Neural crest cell (in vitro differentiated cells): Measurements from ENCODE around the gene FER. TPM values are rescaled to one million over a fixed set of nuclear protein-coding genes. Genes with fewer than 3 reads are reported as not detected.
"Not testable (repeated sequence)": the region's sequence is repeated elsewhere in the genome, so short reads cannot be mapped to it uniquely, and the experiment has no call there.

ENCODE experiments used
- DNase-seq: peaks from one replicate; pipeline ENCODE4 v3.0.0; 2021; ENCODE audit warnings: low read depth, mixed read lengths, low spot score
- H3K27ac Mint-ChIP-seq: one replicate; pipeline ENCODE4 v1.8.0; 2021; ENCODE audit warnings: mild to moderate bottlenecking, mixed read lengths; ENCODE audit not compliant: unreplicated experiment
- H3K27me3 Mint-ChIP-seq: 2 replicates; pipeline ENCODE4 v1.8.0; 2021; ENCODE audit warnings: low read depth, mild to moderate bottlenecking, mixed read lengths
- H3K36me3 Mint-ChIP-seq: 2 replicates; pipeline ENCODE4 v1.8.0; 2021; ENCODE audit warnings: low read depth, mild to moderate bottlenecking, mixed read lengths
- H3K4me1 Mint-ChIP-seq: 2 replicates; pipeline ENCODE4 v1.8.0; 2021; ENCODE audit warnings: mixed read lengths
- H3K4me3 Mint-ChIP-seq: one replicate; pipeline ENCODE4 v1.8.0; 2021; ENCODE audit warnings: mild to moderate bottlenecking, mixed read lengths
- H3K9me3 Mint-ChIP-seq: 2 replicates; pipeline ENCODE4 v1.8.0; 2021; ENCODE audit warnings: mixed read lengths
- total RNA-seq: library from RNA; stranded (reverse); gene quantifications from 2 replicates; pipeline ENCODE4 v1.2.1, GENCODE V29; 2021
- TF ChIP-seq, protein P1 (sequence below): fragments of 200-600 bp; sonication (generic); conservative IDR thresholded peaks from 2 replicates; pipeline ENCODE4 v1.5.0; 2021; ENCODE audit warnings: antibody characterized with exemption, mild to moderate bottlenecking

The FER gene
- total RNA-seq, 1 donor from 2014 or later = 25.4 TPM

DNA sequence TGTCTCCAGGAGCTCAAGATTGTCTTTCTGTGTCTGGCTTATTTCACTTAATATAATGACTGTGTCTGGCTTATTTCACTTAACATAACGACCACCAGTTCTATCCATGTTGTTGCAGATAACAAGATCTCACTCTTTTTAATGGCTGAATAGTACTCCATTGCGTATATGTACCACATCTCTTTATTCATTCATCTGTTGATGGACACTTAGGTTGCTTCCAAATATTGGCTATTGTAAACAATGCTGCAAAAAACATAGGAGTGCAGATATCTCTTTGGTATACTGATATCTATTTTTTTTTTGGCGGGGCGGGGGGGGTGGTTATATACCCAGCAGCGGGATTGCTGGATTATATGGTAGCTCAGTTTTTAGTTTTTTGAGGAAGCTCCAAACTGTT, 45.5 kb downstream of the FER start:
- Mint-ChIP-seq H3K27ac (no peak overlapping the region), H3K4me3 (no peak overlapping the region)
- TF ChIP-seq, protein P1, sequence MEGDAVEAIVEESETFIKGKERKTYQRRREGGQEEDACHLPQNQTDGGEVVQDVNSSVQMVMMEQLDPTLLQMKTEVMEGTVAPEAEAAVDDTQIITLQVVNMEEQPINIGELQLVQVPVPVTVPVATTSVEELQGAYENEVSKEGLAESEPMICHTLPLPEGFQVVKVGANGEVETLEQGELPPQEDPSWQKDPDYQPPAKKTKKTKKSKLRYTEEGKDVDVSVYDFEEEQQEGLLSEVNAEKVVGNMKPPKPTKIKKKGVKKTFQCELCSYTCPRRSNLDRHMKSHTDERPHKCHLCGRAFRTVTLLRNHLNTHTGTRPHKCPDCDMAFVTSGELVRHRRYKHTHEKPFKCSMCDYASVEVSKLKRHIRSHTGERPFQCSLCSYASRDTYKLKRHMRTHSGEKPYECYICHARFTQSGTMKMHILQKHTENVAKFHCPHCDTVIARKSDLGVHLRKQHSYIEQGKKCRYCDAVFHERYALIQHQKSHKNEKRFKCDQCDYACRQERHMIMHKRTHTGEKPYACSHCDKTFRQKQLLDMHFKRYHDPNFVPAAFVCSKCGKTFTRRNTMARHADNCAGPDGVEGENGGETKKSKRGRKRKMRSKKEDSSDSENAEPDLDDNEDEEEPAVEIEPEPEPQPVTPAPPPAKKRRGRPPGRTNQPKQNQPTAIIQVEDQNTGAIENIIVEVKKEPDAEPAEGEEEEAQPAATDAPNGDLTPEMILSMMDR = no peak

DNA sequence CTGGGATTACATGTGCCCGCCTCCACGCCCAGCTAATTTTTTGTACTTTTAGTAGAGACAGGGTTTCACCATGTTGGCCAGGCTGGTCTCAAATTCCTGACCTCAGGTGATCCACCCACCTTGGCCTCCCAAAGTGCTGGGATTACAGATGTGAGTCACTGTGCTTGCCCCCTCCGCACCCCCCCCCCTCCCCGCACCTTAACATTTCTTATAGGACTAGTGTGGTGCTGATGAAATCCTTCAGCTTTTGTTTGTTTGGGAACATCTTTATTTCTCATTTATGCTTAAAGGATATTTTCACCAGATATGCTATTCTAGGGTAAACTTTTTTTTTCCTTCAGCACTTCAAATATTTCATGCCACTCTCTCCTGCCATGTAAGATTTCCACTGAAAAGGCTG, 46.7 kb downstream of the FER start:
- H3K4me1 Mint-ChIP-seq, DNase-seq, H3K27ac Mint-ChIP-seq, H3K4me3 Mint-ChIP-seq, H3K9me3 Mint-ChIP-seq, H3K27me3 Mint-ChIP-seq: not testable (repeated sequence)
- H3K36me3 Mint-ChIP-seq = peaks cover 17% of the 10 kb centered on the region

More for the DNA sequence above, 45.5 kb downstream of the FER start:
- DNase-seq = no peak
- Mint-ChIP-seq H3K36me3 (peaks cover 17% of the 10 kb centered on the region), H3K9me3 (peaks cover 7% of the 10 kb centered on the region), H3K27me3 (no peaks in the 10 kb centered on the region), H3K4me1 (peaks cover 8% of the 10 kb centered on the region)

DNA sequence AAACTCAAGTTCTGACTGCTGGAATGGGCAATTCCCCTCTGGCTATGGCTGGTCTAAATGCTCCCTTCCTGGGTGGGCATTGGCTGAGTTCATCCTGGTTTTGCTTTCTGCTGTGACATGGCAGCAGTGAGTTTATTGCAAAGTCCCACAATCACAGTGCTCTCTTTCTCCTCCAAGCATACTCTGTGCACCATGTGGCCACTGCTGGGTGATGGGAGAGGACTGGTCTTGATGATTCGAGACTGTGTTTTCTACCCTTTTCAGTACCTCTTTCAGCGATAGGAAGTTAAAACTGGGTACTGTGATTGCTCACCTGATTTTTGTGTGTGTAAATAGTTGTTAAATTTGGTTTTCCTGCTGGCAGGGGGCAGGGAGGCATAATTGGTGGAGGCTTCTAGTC, 49.7 kb downstream of the FER start:
- no peak overlapping the region for H3K4me3 Mint-ChIP-seq
- H3K27ac Mint-ChIP-seq = peak overlapping the region; percentile 85
- no peaks in the 10 kb centered on the region for H3K27me3 Mint-ChIP-seq
- TF ChIP-seq, protein P1 = no peak
- peaks cover 30% of the 10 kb centered on the region for H3K36me3 Mint-ChIP-seq
- no peak for DNase-seq
- H3K9me3 Mint-ChIP-seq = peaks cover 11% of the 10 kb centered on the region
- H3K4me1 Mint-ChIP-seq = peaks cover 14% of the 10 kb centered on the region

DNA sequence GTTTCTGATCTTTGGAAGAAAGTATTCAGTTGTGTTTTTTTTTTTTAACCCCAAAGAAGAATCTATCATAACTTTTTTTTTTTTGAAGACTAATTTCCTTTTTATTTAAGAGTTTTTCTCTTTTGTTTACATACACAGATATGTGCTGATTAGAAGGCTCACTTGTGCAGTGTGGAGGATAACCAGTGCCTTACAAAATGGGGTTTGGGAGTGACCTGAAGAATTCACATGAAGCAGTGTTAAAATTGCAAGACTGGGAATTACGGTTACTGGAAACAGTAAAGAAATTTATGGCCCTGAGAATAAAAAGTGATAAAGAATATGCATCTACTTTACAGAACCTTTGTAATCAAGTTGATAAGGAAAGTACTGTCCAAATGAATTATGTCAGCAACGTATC, 50.3 kb downstream of the FER start:
- peaks cover 35% of the 10 kb centered on the region for H3K36me3 Mint-ChIP-seq
- no peak for DNase-seq
- H3K9me3 Mint-ChIP-seq = peaks cover 17% of the 10 kb centered on the region
- H3K27me3 Mint-ChIP-seq = no peaks in the 10 kb centered on the region
- peaks cover 14% of the 10 kb centered on the region for H3K4me1 Mint-ChIP-seq
- no peak overlapping the region for H3K27ac Mint-ChIP-seq
- H3K4me3 Mint-ChIP-seq = no peak overlapping the region
- TF ChIP-seq, protein P1 = no peak

DNA sequence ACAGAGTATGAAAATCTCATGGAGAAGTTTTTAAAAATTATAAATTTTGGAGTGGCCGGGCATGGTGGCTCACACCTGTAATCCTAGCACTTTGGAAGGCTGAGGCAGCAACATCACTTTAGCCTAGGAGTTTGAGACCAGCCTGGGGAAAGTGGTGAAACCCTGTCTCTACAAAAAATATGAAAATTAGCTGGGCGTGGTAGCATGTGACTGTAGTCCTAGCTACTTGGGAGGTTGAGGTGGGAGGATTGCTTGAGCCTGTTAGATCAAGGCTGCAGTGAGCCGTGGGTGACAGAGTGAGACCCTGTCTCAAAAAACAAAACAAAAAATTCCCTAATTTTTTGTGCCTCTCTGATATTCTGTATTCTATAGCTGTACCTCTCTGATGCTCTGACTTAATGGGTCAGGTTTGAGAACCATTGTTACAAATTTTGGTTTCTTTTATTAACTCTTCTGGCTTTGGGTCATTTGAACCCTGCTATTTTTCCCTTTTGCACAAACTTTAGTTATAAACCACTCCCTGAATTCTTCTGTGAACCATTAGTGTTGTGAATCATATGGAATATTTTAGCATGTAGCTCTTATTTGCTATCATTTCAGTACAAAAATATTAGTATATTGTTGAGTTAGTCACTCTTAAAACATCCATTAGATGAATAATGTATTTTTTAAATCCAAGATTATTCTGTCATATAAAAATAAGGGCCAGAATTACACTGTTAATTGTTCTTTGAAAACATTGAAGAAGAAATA, 51.0 kb downstream of the FER start:
- Mint-ChIP-seq H3K27ac (peak overlapping the region; percentile 12), H3K9me3 (peaks cover 17% of the 10 kb centered on the region), H3K4me1 (peaks cover 14% of the 10 kb centered on the region), H3K27me3 (no peaks in the 10 kb centered on the region), H3K4me3 (no peak overlapping the region), H3K36me3 (peaks cover 37% of the 10 kb centered on the region)
- DNase-seq = no peak
- TF ChIP-seq, protein P1 = no peak

DNA sequence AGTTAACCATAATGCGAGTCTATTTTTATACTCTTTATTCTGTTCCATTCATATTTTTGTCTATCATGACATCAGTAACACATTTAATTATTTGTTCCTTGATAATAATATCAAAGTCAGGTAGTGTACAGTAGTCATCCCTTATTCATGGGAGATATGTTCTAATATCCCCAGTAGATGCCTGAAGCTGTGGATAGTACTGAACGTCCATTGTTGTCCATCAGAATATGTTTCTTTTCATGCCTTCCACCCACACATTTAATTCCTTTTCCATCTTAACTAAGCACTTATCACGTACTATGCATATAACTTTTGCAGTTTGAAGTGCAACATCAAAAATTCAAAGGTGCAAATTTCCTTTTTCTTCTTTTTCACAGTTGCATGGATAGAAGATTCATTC, 53.6 kb downstream of the FER start:
- Mint-ChIP-seq H3K4me1 (peaks cover 14% of the 10 kb centered on the region), H3K27me3 (no peaks in the 10 kb centered on the region), H3K36me3 (peaks cover 46% of the 10 kb centered on the region), H3K4me3 (no peak overlapping the region), H3K27ac (no peak overlapping the region), H3K9me3 (peaks cover 24% of the 10 kb centered on the region)
- DNase-seq = no peak
- TF ChIP-seq, protein P1 = no peak
